Fibroblast of lung (primary cell): ENCODE results near the gene NLRC3.

Experiments used
- EZH2 ChIP-seq: IDR thresholded peaks from 2 replicates; pipeline ENCODE4 v1.5.1; 2012; ENCODE audit warnings: low read length, control low read depth, mild to moderate bottlenecking; ENCODE audit errors: missing control alignments
- TF ChIP-seq, protein P1 (sequence below), 2 donors: IDR thresholded peaks in 1 of 2; conservative IDR thresholded peaks in 1 of 2; 1 replicate in 1 of 2; 2 replicates in 1 of 2; pipeline ENCODE4 v1.5.1; 2011 to 2012; ENCODE audit warnings: low read length in 2 of 2, control low read depth in 1 of 2, inconsistent platforms in 1 of 2, low read depth in 1 of 2, mild to moderate bottlenecking in 1 of 2

DNA sequence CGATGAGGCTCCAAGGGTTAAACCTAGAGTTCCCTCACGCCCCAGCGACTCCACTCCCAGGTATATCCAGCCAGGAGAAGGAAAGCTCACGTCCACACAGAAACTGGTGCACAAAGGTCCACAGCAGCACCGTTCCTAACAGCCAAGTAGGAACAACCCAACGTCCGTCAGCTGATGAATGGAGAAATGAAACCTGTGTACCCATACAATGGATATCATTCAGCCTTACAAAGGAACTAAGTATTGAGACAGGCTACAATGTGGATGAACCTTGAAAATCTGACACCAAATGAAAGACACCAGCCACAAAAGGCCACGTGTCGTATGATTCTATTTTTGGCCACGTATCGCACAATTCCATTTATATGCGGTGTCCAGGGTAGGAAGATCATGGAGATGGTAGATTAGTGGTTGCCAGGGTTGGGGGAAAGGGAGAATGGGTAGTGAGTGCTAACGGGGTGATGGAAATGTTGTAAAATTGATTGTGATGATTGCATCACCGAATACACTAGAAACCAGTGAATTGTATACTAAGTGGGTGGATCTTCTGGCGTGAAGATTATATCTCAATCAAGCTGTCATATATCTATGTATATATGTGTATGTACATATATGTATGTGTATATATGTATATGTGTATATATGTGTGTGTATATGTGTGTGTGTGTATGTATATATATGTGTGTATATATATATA lies 30.1 kb downstream of the NLRC3 start:
- TF ChIP-seq, protein P1, sequence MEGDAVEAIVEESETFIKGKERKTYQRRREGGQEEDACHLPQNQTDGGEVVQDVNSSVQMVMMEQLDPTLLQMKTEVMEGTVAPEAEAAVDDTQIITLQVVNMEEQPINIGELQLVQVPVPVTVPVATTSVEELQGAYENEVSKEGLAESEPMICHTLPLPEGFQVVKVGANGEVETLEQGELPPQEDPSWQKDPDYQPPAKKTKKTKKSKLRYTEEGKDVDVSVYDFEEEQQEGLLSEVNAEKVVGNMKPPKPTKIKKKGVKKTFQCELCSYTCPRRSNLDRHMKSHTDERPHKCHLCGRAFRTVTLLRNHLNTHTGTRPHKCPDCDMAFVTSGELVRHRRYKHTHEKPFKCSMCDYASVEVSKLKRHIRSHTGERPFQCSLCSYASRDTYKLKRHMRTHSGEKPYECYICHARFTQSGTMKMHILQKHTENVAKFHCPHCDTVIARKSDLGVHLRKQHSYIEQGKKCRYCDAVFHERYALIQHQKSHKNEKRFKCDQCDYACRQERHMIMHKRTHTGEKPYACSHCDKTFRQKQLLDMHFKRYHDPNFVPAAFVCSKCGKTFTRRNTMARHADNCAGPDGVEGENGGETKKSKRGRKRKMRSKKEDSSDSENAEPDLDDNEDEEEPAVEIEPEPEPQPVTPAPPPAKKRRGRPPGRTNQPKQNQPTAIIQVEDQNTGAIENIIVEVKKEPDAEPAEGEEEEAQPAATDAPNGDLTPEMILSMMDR (conservative IDR thresholded peaks at IDR 0.05 in 1 of 2, IDR thresholded peaks at IDR 0.05 in 1 of 2; ENCODE audit: low read depth in 1 of 2, low read length in 2 of 2), result no peak
- no peak for TF ChIP-seq EZH2
